ENCODE data around the gene RASA4B.
"Not testable (repeated sequence)": the region's sequence is repeated elsewhere in the genome, so short reads cannot be mapped to it uniquely, and the experiment has no call there.

Gene RASA4B

GRCh38 chr7:102474116-102474515 is 43.5 kb downstream of the RASA4B start:
- in situ Hi-C loops (cut with HindIII; ENCODE audit: low sequenced_read_pairs): not testable (repeated sequence)

- in situ Hi-C loops (cut with HindIII; ENCODE audit: low sequenced_read_pairs): no loop called here
Measured at GRCh38 chr7:102473271-102473991, 44.1 kb downstream of the RASA4B start.

GRCh38 chr7:102472126-102473041 is 45.2 kb downstream of the RASA4B start:
- in situ Hi-C loops (cut with HindIII; ENCODE audit: low sequenced_read_pairs): no loop called here

GRCh38 chr7:102471791-102472125 is 45.8 kb downstream of the RASA4B start:
- in situ Hi-C loops (cut with HindIII; ENCODE audit: low sequenced_read_pairs): no loop called here

- in situ Hi-C loops (cut with HindIII; ENCODE audit: low sequenced_read_pairs): no loop called here
Measured at GRCh38 chr7:102469972-102470825, 47.4 kb downstream of the RASA4B start.

GRCh38 chr7:102469351-102469971 is 48.1 kb downstream of the RASA4B start:
- in situ Hi-C loops (cut with HindIII; ENCODE audit: low sequenced_read_pairs): no loop called here

- in situ Hi-C loops (cut with HindIII; ENCODE audit: low sequenced_read_pairs): no loop called here
Measured at GRCh38 chr7:102468478-102469350, 48.9 kb downstream of the RASA4B start.

- in situ Hi-C loops (cut with HindIII; ENCODE audit: low sequenced_read_pairs): no loop called here
Measured at GRCh38 chr7:102467581-102468477, 49.7 kb downstream of the RASA4B start.

GRCh38 chr7:102466097-102466496 is 51.5 kb downstream of the RASA4B start:
- in situ Hi-C loops (cut with HindIII; ENCODE audit: low sequenced_read_pairs): no loop called here

- in situ Hi-C loops (cut with HindIII; ENCODE audit: low sequenced_read_pairs): no loop called here
Measured at GRCh38 chr7:102464577-102465280, 52.8 kb downstream of the RASA4B start, which contains the start of the genes ALKBH4 and LRWD1. Gene ALKBH4 (minus strand): TSS chr7:102464863. CDS start chr7:102464836, 27 bp downstream. Gene LRWD1 (plus strand): TSS chr7:102464984. CDS start chr7:102465081, 97 bp downstream.

- in situ Hi-C loops (cut with HindIII; ENCODE audit: low sequenced_read_pairs): no loop called here
Measured at GRCh38 chr7:102463841-102464576, 53.6 kb downstream of the RASA4B start.

GRCh38 chr7:102460467-102460866 is 57.1 kb downstream of the RASA4B start:
- in situ Hi-C loops (cut with HindIII; ENCODE audit: low sequenced_read_pairs): no loop called here

- in situ Hi-C loops (cut with HindIII; ENCODE audit: low sequenced_read_pairs): no loop called here
Measured at GRCh38 chr7:102459221-102459844, 58.2 kb downstream of the RASA4B start.

- in situ Hi-C loops (cut with HindIII; ENCODE audit: low sequenced_read_pairs): no loop called here
Measured at GRCh38 chr7:102457352-102457924, 60.1 kb downstream of the RASA4B start.

- in situ Hi-C loops (cut with HindIII; ENCODE audit: low sequenced_read_pairs): no loop called here
Measured at GRCh38 chr7:102456327-102456726, 61.2 kb downstream of the RASA4B start.

- in situ Hi-C loops (cut with HindIII; ENCODE audit: low sequenced_read_pairs): no loop called here
Measured at GRCh38 chr7:102455596-102455995, 62.0 kb downstream of the RASA4B start.
